HEK293 (cell line): ENCODE data around the gene ANKRD28.

Source experiments
- FEZF1 ChIP-seq: fragments of 450-650 bp; formaldehyde crosslinking; IDR thresholded peaks from 2 replicates; pipeline ENCODE4 v1.5.1; 2016; ENCODE audit warnings: missing biosample characterization, missing genetic modification characterization
- GFI1B ChIP-seq: fragments of 450-650 bp; formaldehyde crosslinking; IDR thresholded peaks from 2 replicates; pipeline ENCODE4 v1.5.1; 2016; ENCODE audit warnings: missing biosample characterization, missing genetic modification characterization
- KLF9 ChIP-seq: fragments of 450-650 bp; formaldehyde crosslinking; IDR thresholded peaks from 2 replicates; pipeline ENCODE4 v1.5.1; 2016; ENCODE audit warnings: missing biosample characterization, missing genetic modification characterization, low read depth
- SCRT1 ChIP-seq: fragments of 450-650 bp; formaldehyde crosslinking; IDR thresholded peaks from 2 replicates; pipeline ENCODE4 v1.5.1; 2016; ENCODE audit warnings: missing biosample characterization, missing genetic modification characterization, borderline replicate concordance
- SP7 ChIP-seq: fragments of 450-650 bp; formaldehyde crosslinking; IDR thresholded peaks from 2 replicates; pipeline ENCODE4 v1.5.1; 2016; ENCODE audit warnings: missing biosample characterization, missing genetic modification characterization
- TCF7L2 ChIP-seq: IDR thresholded peaks from 2 replicates; pipeline ENCODE4 v1.6.1; 2011; ENCODE audit warnings: low read depth, mild to moderate bottlenecking, inconsistent platforms, low read length, moderate library complexity, borderline replicate concordance
- TSHZ1 ChIP-seq: fragments of 450-650 bp; formaldehyde crosslinking; IDR thresholded peaks from 2 replicates; pipeline ENCODE4 v1.5.1; 2016; ENCODE audit warnings: missing biosample characterization, missing genetic modification characterization, borderline replicate concordance
- ZBTB8A ChIP-seq: fragments of 450-650 bp; formaldehyde crosslinking; IDR thresholded peaks from 2 replicates; pipeline ENCODE4 v1.5.1; 2016; ENCODE audit warnings: missing biosample characterization, missing genetic modification characterization
- ZNF2 ChIP-seq: fragments of 450-650 bp; formaldehyde crosslinking; IDR thresholded peaks from 2 replicates; pipeline ENCODE4 v1.5.1; 2016; ENCODE audit warnings: missing biosample characterization, missing genetic modification characterization
- ZNF26 ChIP-seq: fragments of 450-650 bp; formaldehyde crosslinking; IDR thresholded peaks from 2 replicates; pipeline ENCODE4 v1.5.1; 2016; ENCODE audit warnings: missing biosample characterization, missing genetic modification characterization
- ZNF302 ChIP-seq: fragments of 450-650 bp; formaldehyde crosslinking; IDR thresholded peaks from 2 replicates; pipeline ENCODE4 v1.5.1; 2016; ENCODE audit warnings: missing biosample characterization, missing genetic modification characterization, low read depth
- ZNF350 ChIP-seq: fragments of 450-650 bp; formaldehyde crosslinking; IDR thresholded peaks from 2 replicates; pipeline ENCODE4 v1.5.0; 2017; ENCODE audit warnings: missing biosample characterization, mild to moderate bottlenecking, missing genetic modification characterization
- ZNF404 ChIP-seq: fragments of 450-650 bp; formaldehyde crosslinking; IDR thresholded peaks from 2 replicates; pipeline ENCODE4 v1.5.1; 2017; ENCODE audit warnings: missing biosample characterization, missing genetic modification characterization
- ZNF416 ChIP-seq: fragments of 450-650 bp; formaldehyde crosslinking; IDR thresholded peaks from 2 replicates; pipeline ENCODE4 v1.5.1; 2016; ENCODE audit warnings: missing biosample characterization, missing genetic modification characterization
- ZNF544 ChIP-seq: fragments of 450-650 bp; formaldehyde crosslinking; IDR thresholded peaks from 2 replicates; pipeline ENCODE4 v1.5.0; 2017; ENCODE audit warnings: missing biosample characterization, missing genetic modification characterization
- ZNF548 ChIP-seq: fragments of 450-650 bp; formaldehyde crosslinking; IDR thresholded peaks from 2 replicates; pipeline ENCODE4 v1.5.1; 2016; ENCODE audit warnings: missing biosample characterization, missing genetic modification characterization
- ZNF558 ChIP-seq: fragments of 450-650 bp; formaldehyde crosslinking; IDR thresholded peaks from 2 replicates; pipeline ENCODE4 v1.5.1; 2016; ENCODE audit warnings: missing biosample characterization, missing genetic modification characterization
- ZNF596 ChIP-seq: fragments of 450-650 bp; IDR thresholded peaks from 2 replicates; pipeline ENCODE4 v1.5.0; 2018; ENCODE audit warnings: missing biosample characterization, mild to moderate bottlenecking, missing genetic modification characterization, moderate library complexity
- ZNF776 ChIP-seq: fragments of 450-650 bp; formaldehyde crosslinking; IDR thresholded peaks from 2 replicates; pipeline ENCODE4 v1.5.0; 2017; ENCODE audit warnings: missing biosample characterization, missing genetic modification characterization, borderline replicate concordance
- ZSCAN23 ChIP-seq: fragments of 450-650 bp; formaldehyde crosslinking; IDR thresholded peaks from 2 replicates; pipeline ENCODE4 v1.5.1; 2016; ENCODE audit warnings: missing biosample characterization, missing genetic modification characterization
- ZSCAN30 ChIP-seq: fragments of 450-650 bp; IDR thresholded peaks from 2 replicates; pipeline ENCODE4 v1.5.1; 2018; ENCODE audit warnings: missing biosample characterization, mild to moderate bottlenecking, missing genetic modification characterization, moderate library complexity
- TF ChIP-seq, protein P1 (sequence below): fragments of 450-650 bp; formaldehyde crosslinking; IDR thresholded peaks from 2 replicates; pipeline ENCODE4 v1.5.1; 2016; ENCODE audit warnings: missing biosample characterization, missing genetic modification characterization
- TF ChIP-seq, protein P2 (sequence below): fragments of 450-650 bp; formaldehyde crosslinking; IDR thresholded peaks from 2 replicates; pipeline ENCODE4 v1.5.1; 2016; ENCODE audit warnings: missing biosample characterization, missing genetic modification characterization
- TF ChIP-seq, protein P3 (sequence below): fragments of 450-650 bp; formaldehyde crosslinking; IDR thresholded peaks from 2 replicates; pipeline ENCODE4 v1.5.0; 2017; ENCODE audit warnings: missing biosample characterization, missing genetic modification characterization, borderline replicate concordance
- TF ChIP-seq, protein P4 (sequence below): fragments of 450-650 bp; formaldehyde crosslinking; IDR thresholded peaks from 2 replicates; pipeline ENCODE4 v1.5.1; 2016; ENCODE audit warnings: missing biosample characterization, missing genetic modification characterization

ANKRD28 gene

GRCh38 chr3:15796771-15797641 lies 773 bp downstream of the ANKRD28 start (continued):
- TF ChIP-seq ZNF416 (tag by site-specific recombination), result no peak
- no peak for TF ChIP-seq ZNF548 (tag by site-specific recombination)
- TF ChIP-seq ZSCAN30 (tag by site-specific recombination), result no peak
- TF ChIP-seq, protein P1, sequence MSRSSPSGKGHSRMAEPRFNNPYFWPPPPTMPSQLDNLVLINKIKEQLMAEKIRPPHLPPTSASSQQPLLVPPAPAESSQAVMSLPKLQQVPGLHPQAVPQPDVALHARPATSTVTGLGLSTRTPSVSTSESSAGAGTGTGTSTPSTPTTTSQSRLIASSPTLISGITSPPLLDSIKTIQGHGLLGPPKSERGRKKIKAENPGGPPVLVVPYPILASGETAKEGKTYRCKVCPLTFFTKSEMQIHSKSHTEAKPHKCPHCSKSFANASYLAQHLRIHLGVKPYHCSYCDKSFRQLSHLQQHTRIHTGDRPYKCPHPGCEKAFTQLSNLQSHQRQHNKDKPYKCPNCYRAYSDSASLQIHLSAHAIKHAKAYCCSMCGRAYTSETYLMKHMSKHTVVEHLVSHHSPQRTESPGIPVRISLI (tag by site-specific recombination), result peak; percentile 97
- TF ChIP-seq ZBTB8A (tag by site-specific recombination), result no peak
- TF ChIP-seq, protein P2, sequence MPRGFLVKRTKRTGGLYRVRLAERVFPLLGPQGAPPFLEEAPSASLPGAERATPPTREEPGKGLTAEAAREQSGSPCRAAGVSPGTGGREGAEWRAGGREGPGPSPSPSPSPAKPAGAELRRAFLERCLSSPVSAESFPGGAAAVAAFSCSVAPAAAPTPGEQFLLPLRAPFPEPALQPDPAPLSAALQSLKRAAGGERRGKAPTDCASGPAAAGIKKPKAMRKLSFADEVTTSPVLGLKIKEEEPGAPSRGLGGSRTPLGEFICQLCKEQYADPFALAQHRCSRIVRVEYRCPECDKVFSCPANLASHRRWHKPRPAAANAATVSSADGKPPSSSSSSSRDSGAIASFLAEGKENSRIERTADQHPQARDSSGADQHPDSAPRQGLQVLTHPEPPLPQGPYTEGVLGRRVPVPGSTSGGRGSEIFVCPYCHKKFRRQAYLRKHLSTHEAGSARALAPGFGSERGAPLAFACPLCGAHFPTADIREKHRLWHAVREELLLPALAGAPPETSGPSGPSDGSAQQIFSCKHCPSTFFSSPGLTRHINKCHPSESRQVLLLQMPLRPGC, result peak; percentile 62; the same call in 1 of the 2 replicates
- TF ChIP-seq ZNF26 (tag by site-specific recombination), result no peak
- TF ChIP-seq ZNF596 (tag by site-specific recombination), result no peak
- TF ChIP-seq, protein P3, sequence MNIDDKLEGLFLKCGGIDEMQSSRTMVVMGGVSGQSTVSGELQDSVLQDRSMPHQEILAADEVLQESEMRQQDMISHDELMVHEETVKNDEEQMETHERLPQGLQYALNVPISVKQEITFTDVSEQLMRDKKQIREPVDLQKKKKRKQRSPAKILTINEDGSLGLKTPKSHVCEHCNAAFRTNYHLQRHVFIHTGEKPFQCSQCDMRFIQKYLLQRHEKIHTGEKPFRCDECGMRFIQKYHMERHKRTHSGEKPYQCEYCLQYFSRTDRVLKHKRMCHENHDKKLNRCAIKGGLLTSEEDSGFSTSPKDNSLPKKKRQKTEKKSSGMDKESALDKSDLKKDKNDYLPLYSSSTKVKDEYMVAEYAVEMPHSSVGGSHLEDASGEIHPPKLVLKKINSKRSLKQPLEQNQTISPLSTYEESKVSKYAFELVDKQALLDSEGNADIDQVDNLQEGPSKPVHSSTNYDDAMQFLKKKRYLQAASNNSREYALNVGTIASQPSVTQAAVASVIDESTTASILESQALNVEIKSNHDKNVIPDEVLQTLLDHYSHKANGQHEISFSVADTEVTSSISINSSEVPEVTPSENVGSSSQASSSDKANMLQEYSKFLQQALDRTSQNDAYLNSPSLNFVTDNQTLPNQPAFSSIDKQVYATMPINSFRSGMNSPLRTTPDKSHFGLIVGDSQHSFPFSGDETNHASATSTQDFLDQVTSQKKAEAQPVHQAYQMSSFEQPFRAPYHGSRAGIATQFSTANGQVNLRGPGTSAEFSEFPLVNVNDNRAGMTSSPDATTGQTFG, result no peak
- TF ChIP-seq TSHZ1, result no peak
- TF ChIP-seq SCRT1 (tag by site-specific recombination), result no peak
- TF ChIP-seq ZNF558, result no peak
- TF ChIP-seq TCF7L2, result peak; percentile 69; the same call in 1 of the 2 replicates
- TF ChIP-seq ZNF302, result no peak
- TF ChIP-seq ZSCAN23 (tag by site-specific recombination), result no peak
- TF ChIP-seq ZNF350, result no peak
- TF ChIP-seq KLF9 (tag by site-specific recombination), result no peak
- TF ChIP-seq SP7 (tag by site-specific recombination), result 0 out of 2 replicates have a peak, but pooled peaks have one; percentile 16
- TF ChIP-seq GFI1B (tag by site-specific recombination), result no peak
- no peak for TF ChIP-seq ZNF404 (tag by site-specific recombination)
- TF ChIP-seq ZNF544, result no peak
- no peak for TF ChIP-seq ZNF776 (tag by site-specific recombination)
- TF ChIP-seq FEZF1 (tag by site-specific recombination), result no peak
- TF ChIP-seq, protein P4, sequence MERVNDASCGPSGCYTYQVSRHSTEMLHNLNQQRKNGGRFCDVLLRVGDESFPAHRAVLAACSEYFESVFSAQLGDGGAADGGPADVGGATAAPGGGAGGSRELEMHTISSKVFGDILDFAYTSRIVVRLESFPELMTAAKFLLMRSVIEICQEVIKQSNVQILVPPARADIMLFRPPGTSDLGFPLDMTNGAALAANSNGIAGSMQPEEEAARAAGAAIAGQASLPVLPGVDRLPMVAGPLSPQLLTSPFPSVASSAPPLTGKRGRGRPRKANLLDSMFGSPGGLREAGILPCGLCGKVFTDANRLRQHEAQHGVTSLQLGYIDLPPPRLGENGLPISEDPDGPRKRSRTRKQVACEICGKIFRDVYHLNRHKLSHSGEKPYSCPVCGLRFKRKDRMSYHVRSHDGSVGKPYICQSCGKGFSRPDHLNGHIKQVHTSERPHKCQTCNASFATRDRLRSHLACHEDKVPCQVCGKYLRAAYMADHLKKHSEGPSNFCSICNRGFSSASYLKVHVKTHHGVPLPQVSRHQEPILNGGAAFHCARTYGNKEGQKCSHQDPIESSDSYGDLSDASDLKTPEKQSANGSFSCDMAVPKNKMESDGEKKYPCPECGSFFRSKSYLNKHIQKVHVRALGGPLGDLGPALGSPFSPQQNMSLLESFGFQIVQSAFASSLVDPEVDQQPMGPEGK (tag by site-specific recombination), result 0 out of 2 replicates have a peak, but pooled peaks have one; percentile 14
- peak; percentile 61; the same call in 1 of the 2 replicates for TF ChIP-seq ZNF2 (tag by site-specific recombination)
